A549 (cell line): ENCODE data around the gene WNT7B. TPM values are rescaled to one million over a fixed set of nuclear protein-coding genes. Genes with fewer than 3 reads are reported as not detected.
"Not testable (repeated sequence)": the region's sequence is repeated elsewhere in the genome, so short reads cannot be mapped to it uniquely, and the experiment has no call there.

Experiments used
- ATAC-seq, 2 experiments: fragments of 200-7000 bp in 1 of 2; fragments of >200 bp in 1 of 2; cut with Nextera tagmentation in 1 of 2; cut with Tn5 transposase in 1 of 2; 3 replicates each; pipeline versions ENCODE4 v1.8.0 to v1.9.1; 2018 to 2020; ENCODE audit warnings: mild to moderate bottlenecking in 1 of 2, moderate library complexity in 1 of 2
- CTCF ChIA-PET: fragments of 300-600 bp; sonication (Branson Sonifier 250); formaldehyde crosslinking; extraction: SDS; loops from one replicate; lab custom pipeline; 2021; ENCODE audit warnings: antibody characterized with exemption, inconsistent platforms; lab: Yijun Ruan, JAX
- POLR2A ChIA-PET: fragments of 350-600 bp; formaldehyde crosslinking; extraction: SDS; loops from one replicate; lab custom pipeline; 2021; ENCODE audit warnings: antibody characterized with exemption, inconsistent platforms; lab: Yijun Ruan, JAX
- DNase-seq, 2 experiments: peaks; one replicate each; pipeline versions ENCODE4 v3.0.0 to v3.0.0-alpha.2; 2011 to 2016; ENCODE audit warnings: low read depth in 1 of 2, low spot score in 1 of 2
- FAIRE-seq: peaks from 2 replicates; lab custom pipeline; 2011; peaks lifted over from hg19 to GRCh38; lab: Jason Lieb, UNC
- H3K27ac ChIP-seq, 2 experiments: fragments of >200 bp; sonication (Bioruptor Twin); formaldehyde crosslinking; 3 replicates each; pipeline ENCODE4 v1.5.1; 2016 to 2017
- H3K4me1 ChIP-seq: fragments of >200 bp; sonication (Bioruptor Twin); formaldehyde crosslinking; 3 replicates; pipeline ENCODE4 v1.6.1; 2016
- H3K4me2 ChIP-seq: fragments of >200 bp; sonication (Bioruptor Twin); formaldehyde crosslinking; 3 replicates; pipeline ENCODE4 v1.6.1; 2016
- H3K4me3 ChIP-seq: fragments of >200 bp; sonication (Bioruptor Twin); formaldehyde crosslinking; 3 replicates; pipeline ENCODE4 v1.5.1; 2016
- H3K9me3 ChIP-seq: fragments of >200 bp; sonication (Bioruptor Twin); formaldehyde crosslinking; 3 replicates; pipeline ENCODE4 v1.6.1; 2016
- CBX8 ChIP-seq: fragments of 200-600 bp; sonication (generic); IDR thresholded peaks from 2 replicates; pipeline ENCODE4 v1.6.1; 2016
- CHD2 ChIP-seq: fragments of 150-350 bp; IDR thresholded peaks from 2 replicates; pipeline ENCODE4 v1.6.1; 2014; ENCODE audit warnings: low read length; ENCODE audit not compliant: partially characterized antibody
- CHD4 ChIP-seq: fragments of 200-600 bp; sonication (generic); IDR thresholded peaks from 2 replicates; pipeline ENCODE4 v1.6.1; 2016; ENCODE audit warnings: antibody characterized with exemption, mild to moderate bottlenecking, borderline replicate concordance
- CTCF ChIP-seq: fragments of >200 bp; sonication (Bioruptor Twin); formaldehyde crosslinking; IDR thresholded peaks from 3 replicates; pipeline ENCODE4 v1.5.1; 2016
- EHF ChIP-seq: fragments of 250-450 bp; sonication (Bioruptor Pico); IDR thresholded peaks from 2 replicates; pipeline ENCODE4 v1.5.0; 2020; ENCODE audit warnings: mild to moderate bottlenecking
- EP300 ChIP-seq, 2 experiments: fragments of >200 bp; sonication (Bioruptor Twin); formaldehyde crosslinking; IDR thresholded peaks; 2 replicates in 1 of 2; 3 replicates in 1 of 2; pipeline ENCODE4 v1.6.1; 2016 to 2017
- FOXS1 ChIP-seq: fragments of 250-450 bp; sonication (Bioruptor Pico); IDR thresholded peaks from 2 replicates; pipeline ENCODE4 v1.5.0; 2020; ENCODE audit warnings: mild to moderate bottlenecking, moderate library complexity
- GATA3 ChIP-seq: IDR thresholded peaks from 2 replicates; pipeline ENCODE4 v1.6.1; 2012; ENCODE audit warnings: borderline replicate concordance
- HES2 ChIP-seq: fragments of >200 bp; sonication (Bioruptor Twin); formaldehyde crosslinking; IDR thresholded peaks from 2 replicates; pipeline ENCODE4 v1.6.1; 2016
- HEYL ChIP-seq: fragments of 250-450 bp; sonication (Bioruptor Pico); IDR thresholded peaks from 2 replicates; pipeline ENCODE4 v1.8.0; 2021; ENCODE audit warnings: mild to moderate bottlenecking, moderate library complexity
- HOXA7 ChIP-seq: fragments of 250-450 bp; sonication (Bioruptor Pico); IDR thresholded peaks from 2 replicates; pipeline ENCODE4 v1.5.0; 2020; ENCODE audit warnings: mild to moderate bottlenecking, moderate library complexity
- HOXB13 ChIP-seq: fragments of 250-450 bp; sonication (Bioruptor Pico); IDR thresholded peaks from 2 replicates; pipeline ENCODE4 v1.5.0; 2020; ENCODE audit warnings: low read depth, mild to moderate bottlenecking, moderate library complexity
- KDM5A ChIP-seq: fragments of 200-600 bp; sonication (generic); IDR thresholded peaks from 2 replicates; pipeline ENCODE4 v1.6.1; 2016; ENCODE audit warnings: antibody characterized with exemption, mild to moderate bottlenecking
- MAX ChIP-seq: IDR thresholded peaks from 2 replicates; pipeline ENCODE4 v1.6.1; 2012
- NR3C1 ChIP-seq: fragments of >200 bp; sonication (Bioruptor Twin); formaldehyde crosslinking; IDR thresholded peaks from 3 replicates; pipeline ENCODE4 v1.6.1; 2017
- PBX3 ChIP-seq: IDR thresholded peaks from 2 replicates; pipeline ENCODE4 v1.6.1; 2012
- POLR2A ChIP-seq: IDR thresholded peaks from 2 replicates; pipeline ENCODE4 v1.6.1; 2012; ENCODE audit warnings: mild to moderate bottlenecking, low read length
- RAD21 ChIP-seq, 2 experiments: fragments of >200 bp in 1 of 2; sonication (Bioruptor Twin) in 1 of 2; formaldehyde crosslinking in 1 of 2; IDR thresholded peaks in 1 of 2; conservative IDR thresholded peaks in 1 of 2; 2 replicates in 1 of 2; 3 replicates in 1 of 2; pipeline ENCODE4 v1.6.1; 2012 to 2018; ENCODE audit warnings: inconsistent platforms in 1 of 2
- RFX5 ChIP-seq: fragments of 450-650 bp; IDR thresholded peaks from 2 replicates; pipeline ENCODE4 v1.7.1; 2014; ENCODE audit warnings: antibody characterized with exemption, mild to moderate bottlenecking, moderate library complexity
- SMC3 ChIP-seq: fragments of >200 bp; sonication (Bioruptor Twin); formaldehyde crosslinking; IDR thresholded peaks from 3 replicates; pipeline ENCODE4 v1.6.1; 2018; ENCODE audit warnings: inconsistent platforms
- TP53 ChIP-seq: fragments of 250-450 bp; sonication (Bioruptor Pico); IDR thresholded peaks from 2 replicates; pipeline ENCODE4 v1.5.0; 2021; ENCODE audit warnings: mild to moderate bottlenecking, moderate library complexity
- USF2 ChIP-seq: fragments of 450-650 bp; IDR thresholded peaks from 2 replicates; pipeline ENCODE4 v1.6.1; 2014; ENCODE audit warnings: antibody characterized with exemption
- ZC3H11A ChIP-seq: fragments of 450-650 bp; IDR thresholded peaks from 2 replicates; pipeline ENCODE4 v1.6.1; 2014; ENCODE audit warnings: antibody characterized with exemption, mild to moderate bottlenecking
- ZFP36 ChIP-seq: fragments of 450-650 bp; IDR thresholded peaks from 2 replicates; pipeline ENCODE4 v1.6.1; 2014; ENCODE audit warnings: borderline replicate concordance; ENCODE audit not compliant: partially characterized antibody
- ZNF302 ChIP-seq: fragments of 250-450 bp; sonication (Bioruptor Pico); IDR thresholded peaks from 2 replicates; pipeline ENCODE4 v1.9.0; 2021; ENCODE audit warnings: inconsistent platforms, mild to moderate bottlenecking, moderate library complexity
- WGBS: methylation state at CpG from one replicate; pipeline ENCODE4 v1.1.6; 2017; ENCODE audit errors: missing lambda C conversion rate; 5-methylcytosine and 5-hydroxymethylcytosine counted together
- polyA plus RNA-seq, 4 experiments: library from polyadenylated mRNA; depleted of rRNA in 3 of 4; stranded (reverse); fragments of >200 nt; fragmentation: RNase III in 1 of 4; extraction: RNeasy Plus Mini Kit Qiagen cat#74134 plus additional on column Dnase treatment in 1 of 4; gene quantifications; 2 replicates in 3 of 4; 3 replicates in 1 of 4; pipeline ENCODE4 v1.2.3, GENCODE V29; 2011 to 2017
- TF ChIP-seq, protein P1 (sequence below): fragments of 250-450 bp; sonication (Bioruptor Pico); IDR thresholded peaks from 2 replicates; pipeline ENCODE4 v1.5.0; 2021; ENCODE audit warnings: mild to moderate bottlenecking, moderate library complexity, borderline replicate concordance
- TF ChIP-seq, protein P2 (sequence below): fragments of 250-450 bp; sonication (Bioruptor Pico); IDR thresholded peaks from 2 replicates; pipeline ENCODE4 v1.5.0; 2020; ENCODE audit warnings: low read depth, mild to moderate bottlenecking, moderate library complexity
- TF ChIP-seq, protein P3 (sequence below): IDR thresholded peaks from 2 replicates; pipeline ENCODE4 v1.6.1; 2012; ENCODE audit warnings: low read depth, borderline replicate concordance

WNT7B gene
- polyA plus RNA-seq, 2 of the 4 experiments (the other 2 are of a cell fraction) = 16.9 to 80.8 TPM

DNA sequence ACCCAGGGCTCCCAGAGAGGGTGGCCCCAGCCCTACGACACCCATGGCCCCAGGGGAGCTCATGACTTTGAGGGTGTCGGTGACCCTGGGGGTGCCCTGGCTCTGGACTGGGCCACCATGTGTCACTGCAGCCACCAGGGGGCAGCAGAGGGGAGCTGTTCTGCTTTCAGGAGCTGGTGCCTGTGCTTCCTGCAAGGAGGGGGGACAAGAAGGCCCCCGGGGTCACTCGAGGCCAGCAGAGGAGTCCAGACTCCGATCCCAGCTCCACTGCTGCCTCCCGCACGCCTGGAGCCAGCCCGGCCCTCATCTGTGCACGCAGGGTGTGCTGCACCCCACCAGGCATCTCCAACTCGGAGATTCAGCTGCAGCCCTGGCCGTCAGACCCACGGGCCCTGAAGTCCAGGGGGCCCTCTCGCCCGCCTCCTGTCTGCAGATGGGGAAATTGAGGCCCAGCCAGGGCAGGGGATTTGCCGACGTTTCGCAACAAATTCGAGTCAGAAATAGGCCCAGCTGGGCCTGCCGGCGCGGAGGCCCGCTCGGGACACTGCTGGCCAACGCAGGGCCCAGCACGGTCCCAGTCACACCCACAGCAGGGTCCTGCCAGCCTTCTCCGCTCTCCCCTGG lies 29.5 kb upstream of the WNT7B start:
- Histone ChIP-seq H3K27ac (peak overlapping the region; percentile 94 to 99), H3K4me2 (peak overlapping the region; percentile 91)
- peak; percentile 38; the same call in 1 of the 2 replicates for TF ChIP-seq MAX
- TF ChIP-seq, protein P1, sequence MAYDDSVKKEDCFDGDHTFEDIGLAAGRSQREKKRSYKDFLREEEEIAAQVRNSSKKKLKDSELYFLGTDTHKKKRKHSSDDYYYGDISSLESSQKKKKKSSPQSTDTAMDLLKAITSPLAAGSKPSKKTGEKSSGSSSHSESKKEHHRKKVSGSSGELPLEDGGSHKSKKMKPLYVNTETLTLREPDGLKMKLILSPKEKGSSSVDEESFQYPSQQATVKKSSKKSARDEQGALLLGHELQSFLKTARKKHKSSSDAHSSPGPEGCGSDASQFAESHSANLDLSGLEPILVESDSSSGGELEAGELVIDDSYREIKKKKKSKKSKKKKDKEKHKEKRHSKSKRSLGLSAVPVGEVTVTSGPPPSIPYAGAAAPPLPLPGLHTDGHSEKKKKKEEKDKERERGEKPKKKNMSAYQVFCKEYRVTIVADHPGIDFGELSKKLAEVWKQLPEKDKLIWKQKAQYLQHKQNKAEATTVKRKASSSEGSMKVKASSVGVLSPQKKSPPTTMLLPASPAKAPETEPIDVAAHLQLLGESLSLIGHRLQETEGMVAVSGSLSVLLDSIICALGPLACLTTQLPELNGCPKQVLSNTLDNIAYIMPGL = no peak
- no peak for TF ChIP-seq ZC3H11A
- TF ChIP-seq, protein P2, sequence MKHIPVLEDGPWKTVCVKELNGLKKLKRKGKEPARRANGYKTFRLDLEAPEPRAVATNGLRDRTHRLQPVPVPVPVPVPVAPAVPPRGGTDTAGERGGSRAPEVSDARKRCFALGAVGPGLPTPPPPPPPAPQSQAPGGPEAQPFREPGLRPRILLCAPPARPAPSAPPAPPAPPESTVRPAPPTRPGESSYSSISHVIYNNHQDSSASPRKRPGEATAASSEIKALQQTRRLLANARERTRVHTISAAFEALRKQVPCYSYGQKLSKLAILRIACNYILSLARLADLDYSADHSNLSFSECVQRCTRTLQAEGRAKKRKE (CRISPR knock-in tag) = no peak
- TF ChIP-seq CTCF = peak; percentile 79
- TF ChIP-seq EHF (CRISPR knock-in tag) = no peak
- no peak for TF ChIP-seq ZNF302 (CRISPR knock-in tag)
- TF ChIP-seq USF2 = no peak
- TF ChIP-seq PBX3 = no peak
- TF ChIP-seq CHD2 = no peak
- no peak for TF ChIP-seq RFX5
- no peak for TF ChIP-seq HOXA7 (CRISPR knock-in tag)
- TF ChIP-seq RAD21 (conservative IDR thresholded peaks at IDR 0.05 in 1 of 2, IDR thresholded peaks at IDR 0.05 in 1 of 2) = peak; percentile 79 to 80
- TF ChIP-seq, protein P3, sequence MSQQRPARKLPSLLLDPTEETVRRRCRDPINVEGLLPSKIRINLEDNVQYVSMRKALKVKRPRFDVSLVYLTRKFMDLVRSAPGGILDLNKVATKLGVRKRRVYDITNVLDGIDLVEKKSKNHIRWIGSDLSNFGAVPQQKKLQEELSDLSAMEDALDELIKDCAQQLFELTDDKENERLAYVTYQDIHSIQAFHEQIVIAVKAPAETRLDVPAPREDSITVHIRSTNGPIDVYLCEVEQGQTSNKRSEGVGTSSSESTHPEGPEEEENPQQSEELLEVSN = no peak
- no peak for TF ChIP-seq CHD4
- no peak for TF ChIP-seq CBX8
- TF ChIP-seq GATA3 = no peak
- no peak for TF ChIP-seq ZFP36
- no peak for TF ChIP-seq NR3C1
- TF ChIP-seq EP300 (IDR thresholded peaks at IDR 0.05) = no peak
- no peak for TF ChIP-seq HES2
- peak; percentile 80 for TF ChIP-seq SMC3
- TF ChIP-seq HOXB13 (CRISPR knock-in tag) = no peak
- no peak for TF ChIP-seq POLR2A
- TF ChIP-seq KDM5A = no peak
- no peak for TF ChIP-seq HEYL
- TF ChIP-seq FOXS1 = no peak
- no peak for TF ChIP-seq TP53 (CRISPR knock-in tag)
- TF ChIP-seq, all 56 proteins: peak for 4
- CTCF ChIA-PET = interaction anchor here (0.6 to 5.1 kb wide), 55 partner anchors 9 to 729 kb away, joined by 3 to 108 read pairs (median 6); no protein-coding TSS in a partner anchor
- ATAC-seq = peak; percentile 71 to 89
- Histone ChIP-seq H3K9me3 (peaks cover 10% of the 10 kb centered on the region; the same call in 2 of the 3 replicates), H3K4me1 (peaks cover 31% of the 10 kb centered on the region), H3K4me3 (peak overlapping the region; percentile 35)
- POLR2A ChIA-PET = interaction anchor here (0.8 to 1.7 kb wide), 7 partner anchors 18 to 74 kb away, joined by 3 to 18 read pairs (median 5); no protein-coding TSS in a partner anchor
- WGBS = no CpG with 5 or more reads among the region's 26 CpGs
- FAIRE-seq = no peak
- peak; percentile 80 to 85 for DNase-seq

GRCh38 chr22:46005116-46005705 lies 28.2 kb upstream of the WNT7B start:
- H3K4me2 ChIP-seq, ATAC-seq, DNase-seq, H3K9me3 ChIP-seq, FAIRE-seq, H3K4me3 ChIP-seq, POLR2A ChIA-PET: not testable (repeated sequence)
- 97% methylated on average over 8 of the region's 15 CpGs for WGBS
- CTCF ChIA-PET = interaction anchor here (1.1 to 5.1 kb wide), 27 partner anchors 7 to 427 kb away, joined by 3 to 108 read pairs (median 10); no protein-coding TSS in a partner anchor
- H3K4me1 ChIP-seq = peaks cover 31% of the 10 kb centered on the region
- H3K27ac ChIP-seq = 0 out of 6 replicates have a peak overlapping the region, but pooled peaks of 1 of the 2 experiments have one; percentile 34
